Measurements from ENCODE around the gene ZNF784.

Gene ZNF784

GRCh38 chr19:55624109-55625003 lies at the start of gene ZNF784:
ZNF784 (minus strand) TSS chr19:55624566; CDS start chr19:55624561, 5 bp downstream.
- DNase-seq (ENCODE audit: low read depth), result peak; percentile 92

- DNase-seq (ENCODE audit: low read depth), result no peak
Observed at GRCh38 chr19:55673889-55674288, 49.5 kb upstream of the ZNF784 start.

- DNase-seq (ENCODE audit: low read depth), result no peak
Observed at GRCh38 chr19:55673465-55673864, 49.1 kb upstream of the ZNF784 start.

GRCh38 chr19:55672418-55672817 lies 48.1 kb upstream of the ZNF784 start:
- no peak for DNase-seq (ENCODE audit: low read depth)

GRCh38 chr19:55671054-55671378 lies 46.6 kb upstream of the ZNF784 start:
- DNase-seq (ENCODE audit: low read depth), result no peak

GRCh38 chr19:55670280-55671053 lies 46.1 kb upstream of the ZNF784 start:
- DNase-seq (ENCODE audit: low read depth), result no peak

GRCh38 chr19:55669418-55670279 lies 45.3 kb upstream of the ZNF784 start:
- no peak for DNase-seq (ENCODE audit: low read depth)

GRCh38 chr19:55668603-55669348 lies 44.4 kb upstream of the ZNF784 start:
- no peak for DNase-seq (ENCODE audit: low read depth)

GRCh38 chr19:55667958-55668357 lies 43.6 kb upstream of the ZNF784 start:
- DNase-seq (ENCODE audit: low read depth), result no peak

- no peak for DNase-seq (ENCODE audit: low read depth)
Observed at GRCh38 chr19:55667511-55667910, 43.1 kb upstream of the ZNF784 start.

- no peak for DNase-seq (ENCODE audit: low read depth)
Observed at GRCh38 chr19:55667006-55667381, 42.6 kb upstream of the ZNF784 start.

- DNase-seq (ENCODE audit: low read depth), result no peak
Observed at GRCh38 chr19:55666343-55667005, 42.1 kb upstream of the ZNF784 start.

- DNase-seq (ENCODE audit: low read depth), result no peak
Observed at GRCh38 chr19:55663846-55664536, 39.6 kb upstream of the ZNF784 start.

- DNase-seq (ENCODE audit: low read depth), result no peak
Observed at GRCh38 chr19:55661826-55662225, 37.5 kb upstream of the ZNF784 start.

- DNase-seq (ENCODE audit: low read depth), result no peak
Observed at GRCh38 chr19:55660991-55661390, 36.6 kb upstream of the ZNF784 start.

- DNase-seq (ENCODE audit: low read depth), result no peak
Observed at GRCh38 chr19:55660404-55660803, 36.0 kb upstream of the ZNF784 start.

- DNase-seq (ENCODE audit: low read depth), result no peak
Observed at GRCh38 chr19:55659822-55660221, 35.5 kb upstream of the ZNF784 start.

GRCh38 chr19:55658846-55659459 lies 34.6 kb upstream of the ZNF784 start:
- DNase-seq (ENCODE audit: low read depth), result no peak

GRCh38 chr19:55656988-55657747 lies 32.8 kb upstream of the ZNF784 start:
- no peak for DNase-seq (ENCODE audit: low read depth)

Data from stimulated activated CD8-positive, alpha-beta memory T cell treated with anti-CD3 and anti-CD28 coated beads, Interleukin-12 subunit alpha, Interleukin-12 subunit beta, amount 100 ng/mL, for 1 hour (primary cell).